Endothelial cell of umbilical vein (primary cell): ENCODE measurements around the gene PSMA7.

Experiments used
- CTCF ChIP-seq, 2 donors: IDR thresholded peaks; 1 replicate in 1 of 2; 2 replicates in 1 of 2; pipeline ENCODE4 v1.5.1; 2011; ENCODE audit warnings: low read length in 2 of 2, mild to moderate bottlenecking in 2 of 2, moderate library complexity in 2 of 2, control low read depth in 1 of 2, inconsistent platforms in 1 of 2, low read depth in 1 of 2; ENCODE audit not compliant: insufficient read depth in 1 of 2; ENCODE audit errors: extremely low read depth in 1 of 2
- FOS ChIP-seq: IDR thresholded peaks from 2 replicates; pipeline ENCODE4 v1.6.1; 2011; ENCODE audit warnings: mild to moderate bottlenecking, low read length, moderate library complexity, borderline replicate concordance; ENCODE audit not compliant: insufficient read depth
- GATA2 ChIP-seq: IDR thresholded peaks from 2 replicates; pipeline ENCODE4 v1.7.0; 2011; ENCODE audit warnings: low read depth, mild to moderate bottlenecking, moderate library complexity, mixed read lengths, low read length; ENCODE audit not compliant: insufficient read length, insufficient read depth
- POLR2A ChIP-seq: IDR thresholded peaks from 2 replicates; pipeline ENCODE4 v1.6.1; 2012; ENCODE audit warnings: low read depth, mild to moderate bottlenecking, control low read depth, low read length

GRCh38 chr20:62101078-62101477 lies 42.1 kb downstream of the PSMA7 start:
- TF ChIP-seq FOS (no peak), CTCF (IDR thresholded peaks at IDR 0.05; ENCODE audit: extremely low read depth in 1 of 2, insufficient read depth in 1 of 2, low read depth in 1 of 2, low read length in 2 of 2) (no peak), GATA2 (no peak), POLR2A (no peak)
